Neural crest cell (in vitro differentiated cells): ENCODE measurements around the gene WNK2. TPM values are rescaled to one million over a fixed set of nuclear protein-coding genes. Genes with fewer than 3 reads are reported as not detected.

Experiments
- DNase-seq: peaks from one replicate; pipeline ENCODE4 v3.0.0; 2021; ENCODE audit warnings: low read depth, mixed read lengths, low spot score
- H3K27ac Mint-ChIP-seq: one replicate; pipeline ENCODE4 v1.8.0; 2021; ENCODE audit warnings: mild to moderate bottlenecking, mixed read lengths; ENCODE audit not compliant: unreplicated experiment
- H3K27me3 Mint-ChIP-seq: 2 replicates; pipeline ENCODE4 v1.8.0; 2021; ENCODE audit warnings: low read depth, mild to moderate bottlenecking, mixed read lengths
- H3K36me3 Mint-ChIP-seq: 2 replicates; pipeline ENCODE4 v1.8.0; 2021; ENCODE audit warnings: low read depth, mild to moderate bottlenecking, mixed read lengths
- H3K4me1 Mint-ChIP-seq: 2 replicates; pipeline ENCODE4 v1.8.0; 2021; ENCODE audit warnings: mixed read lengths
- H3K4me3 Mint-ChIP-seq: one replicate; pipeline ENCODE4 v1.8.0; 2021; ENCODE audit warnings: mild to moderate bottlenecking, mixed read lengths
- H3K9me3 Mint-ChIP-seq: 2 replicates; pipeline ENCODE4 v1.8.0; 2021; ENCODE audit warnings: mixed read lengths
- total RNA-seq: library from RNA; stranded (reverse); gene quantifications from 2 replicates; pipeline ENCODE4 v1.2.1, GENCODE V29; 2021
- TF ChIP-seq, protein P1 (sequence below): fragments of 200-600 bp; sonication (generic); conservative IDR thresholded peaks from 2 replicates; pipeline ENCODE4 v1.5.0; 2021; ENCODE audit warnings: antibody characterized with exemption, mild to moderate bottlenecking

WNK2 gene
- total RNA-seq, 1 donor from 2014 or later, result 27.8 TPM

DNA sequence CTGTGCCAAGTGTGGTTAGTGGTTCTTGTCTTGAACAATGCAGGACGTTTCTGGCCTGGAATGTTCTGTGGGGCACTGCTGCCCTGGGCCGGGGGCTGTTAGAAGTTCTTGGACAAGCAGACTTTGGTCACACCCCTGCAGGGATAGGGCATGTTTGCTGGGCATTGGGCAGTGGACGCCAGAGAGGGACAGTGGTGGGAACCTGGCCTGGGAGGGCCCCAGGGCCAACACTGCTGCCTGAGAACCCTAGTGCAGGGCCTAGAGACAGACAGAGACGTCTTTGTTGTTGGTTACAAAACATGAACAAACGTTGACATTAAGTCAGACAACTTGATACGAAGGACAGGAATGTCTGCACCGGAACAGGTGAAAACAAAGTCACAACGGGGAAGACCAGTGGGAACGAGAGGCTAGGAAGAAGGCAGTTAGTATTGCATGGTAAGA is 57.0 kb downstream of the WNK2 start:
- Mint-ChIP-seq H3K4me1 (peaks cover 23% of the 10 kb centered on the region), H3K9me3 (no peaks in the 10 kb centered on the region), H3K4me3 (no peak overlapping the region), H3K27me3 (no peaks in the 10 kb centered on the region), H3K27ac (no peak overlapping the region), H3K36me3 (no peaks in the 10 kb centered on the region)
- DNase-seq, result no peak
- TF ChIP-seq, protein P1, sequence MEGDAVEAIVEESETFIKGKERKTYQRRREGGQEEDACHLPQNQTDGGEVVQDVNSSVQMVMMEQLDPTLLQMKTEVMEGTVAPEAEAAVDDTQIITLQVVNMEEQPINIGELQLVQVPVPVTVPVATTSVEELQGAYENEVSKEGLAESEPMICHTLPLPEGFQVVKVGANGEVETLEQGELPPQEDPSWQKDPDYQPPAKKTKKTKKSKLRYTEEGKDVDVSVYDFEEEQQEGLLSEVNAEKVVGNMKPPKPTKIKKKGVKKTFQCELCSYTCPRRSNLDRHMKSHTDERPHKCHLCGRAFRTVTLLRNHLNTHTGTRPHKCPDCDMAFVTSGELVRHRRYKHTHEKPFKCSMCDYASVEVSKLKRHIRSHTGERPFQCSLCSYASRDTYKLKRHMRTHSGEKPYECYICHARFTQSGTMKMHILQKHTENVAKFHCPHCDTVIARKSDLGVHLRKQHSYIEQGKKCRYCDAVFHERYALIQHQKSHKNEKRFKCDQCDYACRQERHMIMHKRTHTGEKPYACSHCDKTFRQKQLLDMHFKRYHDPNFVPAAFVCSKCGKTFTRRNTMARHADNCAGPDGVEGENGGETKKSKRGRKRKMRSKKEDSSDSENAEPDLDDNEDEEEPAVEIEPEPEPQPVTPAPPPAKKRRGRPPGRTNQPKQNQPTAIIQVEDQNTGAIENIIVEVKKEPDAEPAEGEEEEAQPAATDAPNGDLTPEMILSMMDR, result no peak

DNA sequence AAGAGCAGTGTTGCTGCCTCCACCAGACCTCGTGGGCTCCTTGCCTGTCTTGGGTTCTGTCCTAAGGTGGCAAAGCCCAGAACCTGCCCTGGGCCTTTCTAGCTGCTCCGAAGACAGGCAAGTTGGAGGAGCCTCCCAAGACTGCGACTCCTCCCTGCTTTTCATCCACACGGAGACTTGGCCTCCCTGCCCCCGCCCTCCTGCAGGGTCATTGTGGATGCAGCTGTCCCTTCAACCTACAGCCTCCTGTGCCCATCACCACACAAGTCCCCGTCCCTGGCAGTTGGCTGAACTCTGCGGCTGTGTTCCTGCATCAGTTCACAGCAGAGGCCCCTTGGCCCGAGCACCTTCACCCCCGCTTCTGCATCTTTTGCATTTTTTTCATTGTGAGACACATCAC is 59.2 kb downstream of the WNK2 start:
- DNase-seq, result no peak
- no peak overlapping the region for H3K4me3 Mint-ChIP-seq
- H3K27ac Mint-ChIP-seq, result no peak overlapping the region

DNA sequence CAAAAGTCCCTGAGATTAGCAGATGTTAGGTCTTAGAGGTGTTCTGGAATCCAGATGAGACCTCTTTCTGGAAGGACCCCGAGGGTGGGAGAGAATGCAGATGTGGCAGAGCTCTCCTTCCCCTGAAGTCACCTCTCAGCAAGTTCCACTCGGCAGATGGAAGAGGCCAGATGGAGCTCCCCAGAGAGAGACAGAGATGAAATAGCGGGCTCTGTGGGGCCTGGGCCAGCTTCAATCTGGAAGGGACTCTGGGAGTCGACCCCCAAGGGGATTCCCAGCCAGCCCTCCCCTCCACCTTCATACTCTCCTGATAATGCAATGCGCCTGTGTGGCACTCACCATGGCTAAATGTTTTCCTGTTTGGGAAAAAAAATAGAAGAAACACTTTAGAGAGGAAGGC is 60.2 kb downstream of the WNK2 start:
- H3K27me3 Mint-ChIP-seq, result no peaks in the 10 kb centered on the region
- TF ChIP-seq, protein P1, result no peak
- H3K4me1 Mint-ChIP-seq, result peaks cover 23% of the 10 kb centered on the region
- no peak overlapping the region for H3K4me3 Mint-ChIP-seq
- DNase-seq, result no peak
- H3K36me3 Mint-ChIP-seq, result no peaks in the 10 kb centered on the region
- H3K27ac Mint-ChIP-seq, result no peak overlapping the region
- H3K9me3 Mint-ChIP-seq, result no peaks in the 10 kb centered on the region

More for the DNA sequence above, 59.2 kb downstream of the WNK2 start:
- Mint-ChIP-seq H3K9me3 (no peaks in the 10 kb centered on the region), H3K4me1 (peaks cover 23% of the 10 kb centered on the region), H3K36me3 (no peaks in the 10 kb centered on the region), H3K27me3 (no peaks in the 10 kb centered on the region)
- TF ChIP-seq, protein P1, result no peak

DNA sequence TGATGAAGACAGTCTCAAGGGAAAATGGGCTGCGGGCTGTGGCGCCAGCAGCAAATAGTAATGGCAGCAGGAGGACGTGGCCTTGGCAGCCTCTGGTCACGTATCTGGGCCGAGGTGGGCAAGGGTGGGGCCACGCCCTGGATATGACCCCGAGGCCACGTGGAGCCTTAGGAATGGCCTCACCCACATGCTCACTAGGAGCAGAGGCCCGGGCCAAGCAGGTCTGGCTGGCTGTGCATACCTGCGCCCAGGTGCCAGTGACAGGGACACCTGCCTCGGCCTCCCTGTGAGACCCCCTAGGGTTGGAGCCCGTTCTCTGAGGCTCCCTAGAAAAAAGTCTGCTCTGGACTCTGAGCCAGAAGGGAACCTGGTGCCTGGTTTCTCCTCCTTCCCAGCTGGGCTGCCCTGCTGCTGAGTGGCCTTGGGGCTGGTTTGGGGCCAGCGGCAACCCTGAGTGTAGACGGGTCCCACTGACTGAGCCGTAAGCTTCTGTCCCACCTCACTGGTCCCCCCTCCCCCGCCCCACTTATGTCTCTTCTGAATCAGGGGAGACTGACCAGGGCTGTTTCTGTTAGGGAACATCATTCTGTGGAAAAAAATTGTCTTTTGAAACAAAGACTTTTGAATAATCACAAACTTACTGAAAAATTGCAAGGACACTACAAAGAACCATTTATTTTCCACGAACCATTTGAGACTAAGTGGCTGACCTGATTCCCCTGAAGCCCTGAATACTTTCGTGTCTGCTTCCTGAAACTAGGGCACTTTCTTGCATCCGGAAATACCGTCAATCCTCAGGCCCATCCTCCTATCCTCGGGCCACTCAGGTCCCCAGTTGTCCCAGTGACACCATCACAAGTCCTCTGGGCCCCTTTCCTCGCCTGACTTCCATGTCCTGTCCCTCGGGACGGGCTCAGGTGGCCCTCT is 60.8 kb downstream of the WNK2 start:
- Mint-ChIP-seq H3K27ac (no peak overlapping the region), H3K36me3 (no peaks in the 10 kb centered on the region), H3K9me3 (no peaks in the 10 kb centered on the region), H3K27me3 (no peaks in the 10 kb centered on the region), H3K4me1 (peaks cover 23% of the 10 kb centered on the region), H3K4me3 (no peak overlapping the region)
- TF ChIP-seq, protein P1, result no peak
- DNase-seq, result no peak

DNA sequence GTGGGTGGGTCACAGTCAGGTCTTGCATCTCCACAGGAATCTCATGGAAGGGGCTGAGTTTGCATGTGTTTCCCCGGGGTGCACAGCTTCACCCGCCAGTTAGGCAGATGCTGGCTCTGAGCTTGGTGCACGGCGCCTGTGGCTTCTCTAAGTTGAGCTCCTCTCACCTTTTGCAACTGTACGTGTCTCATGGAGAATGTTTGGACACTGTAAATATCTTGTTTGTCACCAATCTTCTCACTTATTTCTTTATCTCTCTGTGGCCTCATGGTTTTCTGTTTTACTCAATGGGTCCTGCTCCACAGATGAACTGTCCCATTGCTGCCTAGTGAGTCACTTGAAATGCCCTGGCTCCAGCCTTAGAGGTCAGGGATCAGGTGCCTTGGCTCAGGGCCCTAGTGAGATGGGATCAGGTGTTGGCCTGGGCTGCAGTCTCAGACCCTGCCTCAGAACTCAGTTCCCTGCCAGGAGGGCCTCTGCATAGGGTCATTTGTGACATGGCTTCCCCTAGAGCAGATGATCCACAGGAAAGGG is 61.6 kb downstream of the WNK2 start:
- Mint-ChIP-seq H3K4me1 (peaks cover 23% of the 10 kb centered on the region), H3K27me3 (no peaks in the 10 kb centered on the region)

More for the DNA sequence above, 61.6 kb downstream of the WNK2 start:
- TF ChIP-seq, protein P1, result no peak
- DNase-seq, result no peak
- no peaks in the 10 kb centered on the region for H3K36me3 Mint-ChIP-seq
- no peaks in the 10 kb centered on the region for H3K9me3 Mint-ChIP-seq
- no peak overlapping the region for H3K4me3 Mint-ChIP-seq
- H3K27ac Mint-ChIP-seq, result no peak overlapping the region
